Measurements from ENCODE around the gene KRT86. TPM values are rescaled to one million over a fixed set of nuclear protein-coding genes. Genes with fewer than 3 reads are reported as not detected.
A peak's percentile ranks its signal among the peaks of the same experiment; 100 is the strongest.
"Not testable (repeated sequence)": the region's sequence is repeated elsewhere in the genome, so short reads cannot be mapped to it uniquely, and the experiment has no call there.

Gene KRT86
- total and polyA plus RNA-seq, 4 experiments from 2014 or later, result not detected

DNA sequence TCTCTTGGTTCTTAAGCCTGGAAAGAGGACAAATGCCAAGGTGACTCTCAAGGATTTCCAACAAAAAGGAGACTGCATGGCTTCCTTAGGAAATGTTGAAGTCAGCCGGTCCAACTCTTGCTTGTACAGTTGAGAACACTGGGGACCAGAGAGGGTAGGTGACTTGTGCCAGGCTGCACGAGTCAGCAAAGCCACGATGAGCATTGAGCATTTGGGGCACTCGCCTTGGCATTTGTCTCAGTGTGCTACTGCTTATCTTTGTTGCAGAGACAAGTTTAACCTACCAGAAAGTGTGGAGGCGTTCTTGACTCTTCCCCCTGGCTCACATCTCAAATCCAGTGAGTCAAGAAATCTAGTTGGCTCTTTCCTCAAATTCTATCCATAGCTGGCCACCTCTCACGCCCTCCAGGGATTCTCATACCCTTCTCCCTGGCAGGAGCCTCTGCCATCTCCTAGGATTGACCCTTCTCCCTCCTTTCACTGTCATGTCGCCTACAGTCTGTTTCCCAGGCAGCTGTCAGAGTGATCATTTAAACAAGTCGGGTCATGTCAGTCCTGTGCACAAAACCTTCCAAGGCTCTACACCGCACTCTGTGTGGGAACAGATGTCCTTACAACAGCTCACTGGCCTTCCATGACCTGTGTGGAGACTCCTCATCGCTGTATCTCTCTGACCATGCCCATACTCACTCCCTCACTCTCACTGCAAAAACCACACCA is 64.0 kb downstream of the KRT86 start:
- ChIA-PET POLR2A (ENCODE audit: partially characterized antibody) (no interaction called here), CTCF (ENCODE audit: partially characterized antibody) (interaction anchor here (3.8 kb wide), 1 partner anchor 12 kb away, joined by 19 read pairs; no protein-coding TSS in a partner anchor)
- Histone ChIP-seq H3K4me3 (ENCODE audit: low read length in 2 of 2) (no peak overlapping the region), H3K36me3 (ENCODE audit: insufficient read depth, low read length) (no peaks in the 10 kb centered on the region), H3K4me1 (ENCODE audit: insufficient read depth, low read length) (no peaks in the 10 kb centered on the region), H3K9me3 (ENCODE audit: control insufficient read depth in 1 of 2, low read length in 2 of 2) (peaks cover 0 to 5% of the 10 kb centered on the region in 2 donors), H3K27me3 (ENCODE audit: insufficient read depth, low read length) (no peaks in the 10 kb centered on the region), H3K27ac (ENCODE audit: low read depth, low read length) (no peak overlapping the region)
- H3K36me3 Mint-ChIP-seq, result no peaks in the 10 kb centered on the region
- no peak overlapping the region for H3K4me3 Mint-ChIP-seq
- H3K9me3 Mint-ChIP-seq, result peaks cover 0 to 9% (median 3%) of the 10 kb centered on the region in 8 donors
- intact Hi-C loops (cut with micrococcal nuclease), result no loop called here
- H3K27ac Mint-ChIP-seq, result peak overlapping the region in 1 of 7 donors; percentile 23
- DNase-seq, result no peak
- H3K4me1 Mint-ChIP-seq, result no peaks in the 10 kb centered on the region
- H3K27me3 Mint-ChIP-seq, result peaks cover 9 to 11% of the 10 kb centered on the region in 2 donors

DNA sequence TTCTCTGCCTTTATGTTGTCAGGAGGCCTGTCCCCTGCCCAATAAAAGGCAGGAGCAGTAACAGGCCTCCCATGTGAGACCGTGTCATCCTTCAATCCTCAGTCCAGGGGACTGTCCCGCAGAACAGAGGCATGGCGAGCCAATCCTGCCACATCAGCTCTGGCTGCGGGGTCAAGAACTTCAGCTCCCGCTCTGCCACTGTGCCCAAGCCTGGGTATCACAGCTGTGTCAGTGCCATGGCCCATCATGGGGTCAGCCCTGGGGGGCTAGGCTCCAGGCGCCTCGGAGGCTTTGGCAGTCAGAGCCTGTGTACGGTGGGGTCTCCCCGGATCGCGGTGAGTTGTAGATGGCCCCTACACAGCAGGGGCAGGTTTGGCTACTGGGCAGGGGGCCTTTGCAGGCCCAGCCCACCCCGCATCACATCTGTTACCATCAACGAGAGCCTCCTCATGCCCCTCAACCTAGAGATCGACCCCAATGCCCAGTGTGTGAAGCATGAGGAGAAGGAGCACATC is 66.7 kb downstream of the KRT86 start:
- no peaks in the 10 kb centered on the region for H3K36me3 ChIP-seq (ENCODE audit: insufficient read depth, low read length)
- peaks cover 0 to 5% of the 10 kb centered on the region in 2 donors for H3K9me3 ChIP-seq (ENCODE audit: control insufficient read depth in 1 of 2, low read length in 2 of 2)
- CTCF ChIA-PET (ENCODE audit: partially characterized antibody), result interaction anchor here (2.3 kb wide), 1 partner anchor 16 kb away, joined by 8 read pairs; no protein-coding TSS in a partner anchor
- POLR2A ChIA-PET (ENCODE audit: partially characterized antibody), result no interaction called here
- H3K27me3 Mint-ChIP-seq, result peaks cover 6 to 8% of the 10 kb centered on the region in 2 donors
- no peaks in the 10 kb centered on the region for H3K4me1 Mint-ChIP-seq
- no peaks in the 10 kb centered on the region for H3K4me1 ChIP-seq (ENCODE audit: insufficient read depth, low read length)
- no peak overlapping the region for H3K27ac Mint-ChIP-seq
- H3K27me3 ChIP-seq (ENCODE audit: insufficient read depth, low read length), result no peaks in the 10 kb centered on the region
- H3K4me3 ChIP-seq (ENCODE audit: low read length in 2 of 2), result no peak overlapping the region
- no peaks in the 10 kb centered on the region for H3K36me3 Mint-ChIP-seq
- intact Hi-C loops (cut with micrococcal nuclease), result no loop called here
- no peak overlapping the region for H3K4me3 Mint-ChIP-seq
- no peak overlapping the region for H3K27ac ChIP-seq (ENCODE audit: low read depth, low read length)
- peaks cover 0 to 7% (median 2%) of the 10 kb centered on the region in 8 donors for H3K9me3 Mint-ChIP-seq
- no peak for DNase-seq

DNA sequence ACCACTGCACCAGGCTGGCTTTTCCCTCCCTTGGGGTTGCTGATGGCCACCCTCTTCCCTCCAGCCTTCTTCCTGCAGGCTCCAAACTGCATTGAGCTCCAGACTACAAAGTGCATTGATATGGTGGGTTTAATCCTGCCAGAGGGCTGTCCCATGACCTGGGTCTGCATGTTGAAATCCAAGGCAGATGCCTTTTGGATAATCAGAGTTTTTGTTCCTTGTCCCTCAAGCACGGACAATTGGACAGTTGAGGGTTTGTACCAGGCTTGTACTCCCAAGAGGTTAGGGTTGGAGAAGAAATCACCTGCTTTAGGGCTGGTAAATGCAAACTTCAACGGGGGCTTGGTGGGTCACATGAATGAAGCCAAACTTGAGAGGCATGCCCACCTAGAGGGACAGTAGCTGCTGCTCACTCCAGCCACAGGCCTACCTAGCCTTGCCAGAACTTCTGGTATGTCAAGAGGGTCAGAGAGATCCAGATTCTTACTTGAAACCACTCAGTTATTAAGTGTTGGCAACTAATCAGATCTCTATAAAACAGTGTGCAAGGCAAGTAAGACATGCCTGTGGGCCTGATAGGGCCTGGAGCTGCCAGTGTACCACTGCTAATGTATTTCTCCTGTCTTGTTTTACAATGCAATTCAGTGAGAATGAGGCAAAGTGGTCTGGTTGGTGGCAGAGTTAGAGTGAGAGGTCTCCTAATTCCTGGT is 68.5 kb downstream of the KRT86 start:
- Histone ChIP-seq H3K9me3 (ENCODE audit: control insufficient read depth in 1 of 2, low read length in 2 of 2) (no peaks in the 10 kb centered on the region), H3K27me3 (ENCODE audit: insufficient read depth, low read length) (no peaks in the 10 kb centered on the region), H3K4me3 (ENCODE audit: low read length in 2 of 2) (no peak overlapping the region), H3K27ac (ENCODE audit: low read depth, low read length) (no peak overlapping the region), H3K4me1 (ENCODE audit: insufficient read depth, low read length) (no peaks in the 10 kb centered on the region), H3K36me3 (ENCODE audit: insufficient read depth, low read length) (no peaks in the 10 kb centered on the region)
- CTCF ChIA-PET (ENCODE audit: partially characterized antibody), result interaction anchor here (1.0 kb wide), 1 partner anchor 537 kb away, joined by 3 read pairs; no protein-coding TSS in a partner anchor
- no peaks in the 10 kb centered on the region for H3K36me3 Mint-ChIP-seq
- H3K27ac Mint-ChIP-seq, result no peak overlapping the region
- peaks cover 0 to 3% (median 0%) of the 10 kb centered on the region in 8 donors for H3K9me3 Mint-ChIP-seq
- peaks cover 4 to 8% of the 10 kb centered on the region in 2 donors for H3K27me3 Mint-ChIP-seq
- no peak for DNase-seq
- POLR2A ChIA-PET (ENCODE audit: partially characterized antibody), result no interaction called here
- H3K4me3 Mint-ChIP-seq, result no peak overlapping the region
- intact Hi-C loops (cut with micrococcal nuclease), result no loop called here
- no peaks in the 10 kb centered on the region for H3K4me1 Mint-ChIP-seq

DNA sequence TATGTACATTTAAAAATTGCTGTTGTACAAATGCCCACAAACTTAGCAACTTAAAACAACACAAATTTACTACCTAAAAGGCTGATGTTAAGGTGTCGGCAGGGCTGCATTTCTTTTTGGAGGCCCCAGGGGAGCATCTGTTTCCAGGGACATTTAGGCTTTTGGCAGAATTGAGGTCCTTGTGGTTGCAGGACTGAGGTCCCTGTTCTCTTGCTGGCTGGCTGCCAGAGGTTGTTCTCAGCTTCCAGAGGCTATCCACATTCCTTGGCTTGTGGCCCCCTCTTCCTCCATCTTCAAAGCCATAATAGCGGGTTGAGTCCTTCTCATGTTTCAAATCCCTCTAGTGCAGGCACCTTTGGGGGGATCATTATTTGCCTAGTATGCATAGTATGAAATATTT is 69.1 kb downstream of the KRT86 start:
- peaks cover 4 to 8% of the 10 kb centered on the region in 2 donors for H3K27me3 Mint-ChIP-seq
- ChIA-PET CTCF (ENCODE audit: partially characterized antibody) (no interaction called here), POLR2A (ENCODE audit: partially characterized antibody) (no interaction called here)
- intact Hi-C loops (cut with micrococcal nuclease), result no loop called here
- no peaks in the 10 kb centered on the region for H3K4me1 Mint-ChIP-seq
- H3K27ac ChIP-seq (ENCODE audit: low read depth, low read length), result no peak overlapping the region
- H3K27ac Mint-ChIP-seq, result no peak overlapping the region
- no peak overlapping the region for H3K4me3 Mint-ChIP-seq
- H3K4me1 ChIP-seq (ENCODE audit: insufficient read depth, low read length), result no peaks in the 10 kb centered on the region
- no peaks in the 10 kb centered on the region for H3K9me3 ChIP-seq (ENCODE audit: control insufficient read depth in 1 of 2, low read length in 2 of 2)
- H3K4me3 ChIP-seq (ENCODE audit: low read length in 2 of 2), result no peak overlapping the region
- DNase-seq, result no peak
- H3K36me3 Mint-ChIP-seq, result no peaks in the 10 kb centered on the region
- H3K36me3 ChIP-seq (ENCODE audit: insufficient read depth, low read length), result no peaks in the 10 kb centered on the region
- H3K9me3 Mint-ChIP-seq, result peaks cover 0 to 3% (median 0%) of the 10 kb centered on the region in 8 donors
- no peaks in the 10 kb centered on the region for H3K27me3 ChIP-seq (ENCODE audit: insufficient read depth, low read length)

DNA sequence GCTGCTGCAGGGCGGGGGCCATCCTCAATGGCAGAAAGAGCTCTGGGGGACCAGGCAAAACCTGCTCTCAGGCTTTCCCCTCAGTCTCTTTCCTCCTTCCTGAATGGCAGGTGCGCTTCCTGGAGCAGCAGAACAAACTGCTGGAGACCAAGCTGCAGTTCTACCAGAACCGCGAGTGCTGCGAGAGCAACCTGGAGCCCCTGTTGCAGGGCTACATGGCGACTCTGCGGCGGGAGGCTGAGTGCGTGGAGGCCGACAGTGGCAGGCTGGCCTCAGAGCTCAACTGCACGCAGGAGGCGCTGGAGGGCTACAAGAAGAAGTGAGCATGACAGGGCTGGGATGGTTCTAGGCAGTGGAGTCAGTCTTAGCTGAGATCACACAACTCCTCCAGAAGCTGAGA is 69.7 kb downstream of the KRT86 start:
- ChIA-PET POLR2A (ENCODE audit: partially characterized antibody) (no interaction called here), CTCF (ENCODE audit: partially characterized antibody) (interaction anchor here (1.0 kb wide), 1 partner anchor 27 kb away, joined by 3 read pairs; no protein-coding TSS in a partner anchor)
- Mint-ChIP-seq H3K9me3 (peaks cover 0 to 3% (median 0%) of the 10 kb centered on the region in 8 donors), H3K4me1 (peaks cover 0 to under 1% (median 0%) of the 10 kb centered on the region in 4 donors), H3K4me3 (no peak overlapping the region), H3K27ac (no peak overlapping the region), H3K36me3 (no peaks in the 10 kb centered on the region), H3K27me3 (peaks cover 4 to 6% of the 10 kb centered on the region in 2 donors)
- Histone ChIP-seq H3K4me1 (ENCODE audit: insufficient read depth, low read length) (no peaks in the 10 kb centered on the region), H3K27me3 (ENCODE audit: insufficient read depth, low read length) (no peaks in the 10 kb centered on the region), H3K4me3 (ENCODE audit: low read length in 2 of 2) (no peak overlapping the region), H3K27ac (ENCODE audit: low read depth, low read length) (no peak overlapping the region), H3K36me3 (ENCODE audit: insufficient read depth, low read length) (no peaks in the 10 kb centered on the region), H3K9me3 (ENCODE audit: control insufficient read depth in 1 of 2, low read length in 2 of 2) (no peaks in the 10 kb centered on the region)
- DNase-seq, result no peak
- intact Hi-C loops (cut with micrococcal nuclease), result no loop called here

DNA sequence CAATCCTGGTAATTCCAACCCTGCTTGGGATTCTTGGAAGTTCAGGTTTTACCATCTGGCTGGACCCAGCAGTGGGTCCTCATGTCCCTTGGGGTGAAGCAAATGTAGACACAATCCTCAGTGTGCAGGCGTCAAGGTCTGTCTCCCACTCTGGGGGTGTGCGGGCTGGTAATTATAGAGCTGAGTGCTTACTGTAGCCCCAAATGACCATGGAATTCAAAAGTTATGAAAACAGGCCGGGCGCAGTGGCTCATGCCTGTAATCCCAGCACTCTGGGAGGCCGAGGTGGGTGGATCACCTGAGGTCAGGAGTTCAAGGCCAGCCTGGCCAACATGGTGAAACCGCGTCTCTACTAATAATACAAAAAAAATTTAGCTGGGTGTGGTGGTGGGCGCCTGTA is 70.6 kb downstream of the KRT86 start:
- CTCF ChIA-PET (ENCODE audit: partially characterized antibody); H3K36me3 ChIP-seq (ENCODE audit: insufficient read depth, low read length); H3K4me1 Mint-ChIP-seq; H3K9me3 Mint-ChIP-seq; H3K27ac Mint-ChIP-seq; H3K4me3 ChIP-seq (ENCODE audit: low read length in 2 of 2); H3K36me3 Mint-ChIP-seq; H3K27ac ChIP-seq (ENCODE audit: low read depth, low read length); H3K9me3 ChIP-seq (ENCODE audit: control insufficient read depth in 1 of 2, low read length in 2 of 2); H3K27me3 Mint-ChIP-seq; intact Hi-C loops (cut with micrococcal nuclease); DNase-seq; H3K4me1 ChIP-seq (ENCODE audit: insufficient read depth, low read length); POLR2A ChIA-PET (ENCODE audit: partially characterized antibody); H3K4me3 Mint-ChIP-seq; H3K27me3 ChIP-seq (ENCODE audit: insufficient read depth, low read length): not testable (repeated sequence)

DNA sequence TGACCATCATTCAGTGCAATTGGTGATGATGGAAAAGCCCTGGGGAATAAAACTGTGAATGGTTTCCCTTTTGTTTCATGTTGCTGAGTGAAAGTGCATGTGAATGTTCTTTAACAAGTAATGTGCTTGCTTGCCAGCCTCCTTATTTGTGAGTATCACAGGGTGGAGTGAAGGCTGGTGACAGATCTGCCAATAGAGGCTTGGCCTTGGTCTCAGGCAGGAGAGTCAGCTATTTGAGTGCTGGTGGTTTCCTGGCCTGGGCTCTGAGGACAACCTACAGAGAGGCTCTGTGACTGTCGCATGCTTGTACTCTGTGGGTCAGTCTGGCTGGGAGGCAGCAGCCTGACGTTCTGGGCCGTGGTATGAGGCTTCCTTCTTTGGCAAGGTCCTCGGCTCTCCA is 72.1 kb downstream of the KRT86 start:
- no peak overlapping the region for H3K27ac ChIP-seq (ENCODE audit: low read depth, low read length)
- CTCF ChIA-PET (ENCODE audit: partially characterized antibody), result no interaction called here
- H3K4me3 ChIP-seq (ENCODE audit: low read length in 2 of 2), result no peak overlapping the region
- peaks cover under 1 to 9% (median 7%) of the 10 kb centered on the region in 4 donors for H3K4me1 Mint-ChIP-seq
- H3K27me3 ChIP-seq (ENCODE audit: insufficient read depth, low read length), result no peaks in the 10 kb centered on the region
- DNase-seq, result no peak
- intact Hi-C loops (cut with micrococcal nuclease), result no loop called here
- no peak overlapping the region for H3K4me3 Mint-ChIP-seq
- POLR2A ChIA-PET (ENCODE audit: partially characterized antibody), result no interaction called here
- H3K27me3 Mint-ChIP-seq, result peaks cover 2 to 5% of the 10 kb centered on the region in 2 donors
- H3K9me3 ChIP-seq (ENCODE audit: control insufficient read depth in 1 of 2, low read length in 2 of 2), result no peaks in the 10 kb centered on the region
- peaks cover 0 to 3% (median 0%) of the 10 kb centered on the region in 8 donors for H3K9me3 Mint-ChIP-seq
- peaks cover 10% of the 10 kb centered on the region for H3K4me1 ChIP-seq (ENCODE audit: insufficient read depth, low read length)
- H3K27ac Mint-ChIP-seq, result no peak overlapping the region
- H3K36me3 Mint-ChIP-seq, result no peaks in the 10 kb centered on the region
- H3K36me3 ChIP-seq (ENCODE audit: insufficient read depth, low read length), result no peaks in the 10 kb centered on the region
